ENCODE results near the gene GAMT.

The GAMT gene

GRCh38 chr19:1412323-1412923 is 11.1 kb upstream of the GAMT start:
- H3K27ac ChIP-seq, result peak overlapping the region; percentile 83
- no peak for TF ChIP-seq CTCF (conservative IDR thresholded peaks at IDR 0.05)

- H3K27ac ChIP-seq, result peak overlapping the region; percentile 99
- no peak for TF ChIP-seq CTCF (conservative IDR thresholded peaks at IDR 0.05)
These were observed 10.2 kb upstream of the GAMT start for GRCh38 chr19:1411255-1412191.

GRCh38 chr19:1410789-1411188 is 9.4 kb upstream of the GAMT start:
- TF ChIP-seq CTCF (conservative IDR thresholded peaks at IDR 0.05), result no peak
- peak overlapping the region; percentile 99 for H3K27ac ChIP-seq

GRCh38 chr19:1410136-1410786 is 8.9 kb upstream of the GAMT start:
- TF ChIP-seq CTCF (conservative IDR thresholded peaks at IDR 0.05), result no peak
- peak overlapping the region; percentile 99 for H3K27ac ChIP-seq

- H3K27ac ChIP-seq, result peak overlapping the region; percentile 99
- no peak for TF ChIP-seq CTCF (conservative IDR thresholded peaks at IDR 0.05)
These were observed 8.1 kb upstream of the GAMT start for GRCh38 chr19:1409204-1410005.

GRCh38 chr19:1408300-1409203 is 7.2 kb upstream of the GAMT start:
- no peak for TF ChIP-seq CTCF (conservative IDR thresholded peaks at IDR 0.05)
- H3K27ac ChIP-seq, result peak overlapping the region; percentile 99
